H9 (cell line): ENCODE measurements around the gene ERC1. TPM values are rescaled to one million over a fixed set of nuclear protein-coding genes. Genes with fewer than 3 reads are reported as not detected.

Source experiments
- DNase-seq: peaks from one replicate; pipeline ENCODE4 v3.0.0-alpha.2; 2017
- H2AFZ ChIP-seq: one replicate; pipeline ENCODE4 v1.6.1; 2013; ENCODE audit warnings: mild to moderate bottlenecking, low read length, control low read depth, moderate library complexity
- H2AK5ac ChIP-seq: 2 replicates; pipeline ENCODE4 v1.6.1; 2013; ENCODE audit warnings: low read length, control low read depth, mixed read lengths; ENCODE audit not compliant: insufficient read length
- H2BK120ac ChIP-seq: one replicate; pipeline ENCODE4 v1.6.1; 2013; ENCODE audit warnings: low read depth, mild to moderate bottlenecking, low read length, control low read depth, inconsistent platforms; ENCODE audit not compliant: poor library complexity, severe bottlenecking
- H2BK12ac ChIP-seq: 2 replicates; pipeline ENCODE4 v1.6.1; 2013; ENCODE audit warnings: low read length, control low read depth, mixed read lengths, low read depth; ENCODE audit not compliant: insufficient read length
- H2BK15ac ChIP-seq: 2 replicates; pipeline ENCODE4 v1.6.1; 2013; ENCODE audit warnings: low read depth, low read length, control low read depth
- H2BK20ac ChIP-seq: one replicate; pipeline ENCODE4 v1.6.1; 2013; ENCODE audit warnings: low read depth, mild to moderate bottlenecking, low read length, control low read depth, inconsistent platforms; ENCODE audit not compliant: poor library complexity, severe bottlenecking
- H2BK5ac ChIP-seq: 2 replicates; pipeline ENCODE4 v1.6.1; 2013; ENCODE audit warnings: low read length, control low read depth, mixed read lengths; ENCODE audit not compliant: insufficient read length
- H3K14ac ChIP-seq: 2 replicates; pipeline ENCODE4 v1.6.1; 2013; ENCODE audit warnings: low read length, control low read depth; ENCODE audit not compliant: insufficient read depth
- H3K18ac ChIP-seq: 2 replicates; pipeline ENCODE4 v1.6.1; 2013; ENCODE audit warnings: low read depth, mild to moderate bottlenecking, mixed read lengths, low read length, control low read depth; ENCODE audit not compliant: insufficient read length
- H3K23ac ChIP-seq: 2 replicates; pipeline ENCODE4 v1.6.1; 2013; ENCODE audit warnings: low read length, control low read depth, mixed read lengths, low read depth; ENCODE audit not compliant: insufficient read length
- H3K23me2 ChIP-seq: 2 replicates; pipeline ENCODE4 v1.6.1; 2013; ENCODE audit warnings: low read depth, mild to moderate bottlenecking, mixed read lengths, low read length, control low read depth; ENCODE audit not compliant: insufficient read length, poor library complexity, severe bottlenecking
- H3K27ac ChIP-seq: 2 replicates; pipeline ENCODE4 v1.5.1; 2013; ENCODE audit warnings: low read length, control low read depth, mixed read lengths, low read depth; ENCODE audit not compliant: insufficient read length
- H3K27me3 ChIP-seq: 2 replicates; pipeline ENCODE4 v1.6.1; 2013; ENCODE audit warnings: low read length, control low read depth, inconsistent platforms; ENCODE audit not compliant: insufficient read depth
- H3K4ac ChIP-seq: 2 replicates; pipeline ENCODE4 v1.6.1; 2013; ENCODE audit warnings: low read depth, mild to moderate bottlenecking, control low read depth, inconsistent platforms, low read length, moderate library complexity
- H3K4me1 ChIP-seq: 2 replicates; pipeline ENCODE4 v1.6.1; 2013; ENCODE audit warnings: low read length, control low read depth, inconsistent platforms; ENCODE audit not compliant: insufficient read depth
- H3K4me2 ChIP-seq: 2 replicates; pipeline ENCODE4 v1.6.1; 2013; ENCODE audit warnings: low read length, control low read depth, mixed read lengths; ENCODE audit not compliant: insufficient read length, insufficient read depth
- H3K56ac ChIP-seq: 2 replicates; pipeline ENCODE4 v1.6.1; 2013; ENCODE audit warnings: low read depth, mild to moderate bottlenecking, mixed read lengths, low read length, control low read depth; ENCODE audit not compliant: insufficient read length
- H3K79me1 ChIP-seq: 2 replicates; pipeline ENCODE4 v1.6.1; 2013; ENCODE audit warnings: low read depth, mild to moderate bottlenecking, moderate library complexity, low read length, control low read depth, inconsistent platforms; ENCODE audit not compliant: insufficient read depth, poor library complexity, severe bottlenecking
- H3K79me2 ChIP-seq: 2 replicates; pipeline ENCODE4 v1.6.1; 2013; ENCODE audit warnings: low read length, control low read depth, inconsistent platforms; ENCODE audit not compliant: insufficient read depth
- H3K9ac ChIP-seq: 2 replicates; pipeline ENCODE4 v1.6.1; 2013; ENCODE audit warnings: low read length, control low read depth, mixed read lengths; ENCODE audit not compliant: insufficient read length; ENCODE audit errors: extremely low read depth
- H3K9me3 ChIP-seq: one replicate; pipeline ENCODE4 v1.6.1; 2013; ENCODE audit warnings: low read depth, low read length, inconsistent platforms; ENCODE audit not compliant: control insufficient read depth
- H3T11ph ChIP-seq: one replicate; pipeline ENCODE4 v1.6.1; 2013; ENCODE audit warnings: mild to moderate bottlenecking, low read length, control low read depth, inconsistent platforms
- H4K20me1 ChIP-seq: one replicate; pipeline ENCODE4 v1.6.1; 2013; ENCODE audit not compliant: control insufficient read depth, insufficient read length, insufficient read depth
- H4K5ac ChIP-seq: 2 replicates; pipeline ENCODE4 v1.6.1; 2013; ENCODE audit warnings: low read depth, mild to moderate bottlenecking, mixed read lengths, low read length, control low read depth; ENCODE audit not compliant: insufficient read length
- H4K8ac ChIP-seq: replicated peaks from 2 replicates; pipeline ENCODE4 v1.6.1; 2013; ENCODE audit warnings: low read length, control low read depth, mixed read lengths, low read depth; ENCODE audit not compliant: insufficient read length
- H4K91ac ChIP-seq: 2 replicates; pipeline ENCODE4 v1.6.1; 2013; ENCODE audit warnings: low read depth, mild to moderate bottlenecking, moderate library complexity, mixed read lengths, low read length, control low read depth; ENCODE audit not compliant: insufficient read length
- H3K27ac Mint-ChIP-seq, 3 experiments: 2 replicates in 2 of 3; 3 replicates in 1 of 3; pipeline ENCODE4 v1.8.0; 2020 to 2021; ENCODE audit warnings: mixed read lengths in 3 of 3, mild to moderate bottlenecking in 1 of 3, moderate library complexity in 1 of 3
- H3K27me3 Mint-ChIP-seq: 2 replicates; pipeline ENCODE4 v1.8.0; 2021; ENCODE audit warnings: low read depth, mild to moderate bottlenecking, moderate library complexity, mixed read lengths
- H3K36me3 Mint-ChIP-seq, 3 experiments: 2 replicates in 2 of 3; 3 replicates in 1 of 3; pipeline ENCODE4 v1.8.0; 2020 to 2021; ENCODE audit warnings: low read depth in 3 of 3, mixed read lengths in 3 of 3; ENCODE audit not compliant: insufficient read depth in 1 of 3
- H3K4me1 Mint-ChIP-seq, 2 experiments: 2 replicates each; pipeline ENCODE4 v1.8.0; 2020; ENCODE audit warnings: mixed read lengths in 2 of 2
- H3K4me3 Mint-ChIP-seq, 2 experiments: 2 replicates in 1 of 2; 3 replicates in 1 of 2; pipeline ENCODE4 v1.8.0; 2020 to 2021; ENCODE audit warnings: mild to moderate bottlenecking in 2 of 2, mixed read lengths in 2 of 2, moderate library complexity in 1 of 2
- H3K9me3 Mint-ChIP-seq, 2 experiments: 2 replicates in 1 of 2; 3 replicates in 1 of 2; pipeline ENCODE4 v1.8.0; 2020; ENCODE audit warnings: mild to moderate bottlenecking in 2 of 2, mixed read lengths in 2 of 2, moderate library complexity in 1 of 2
- CTCF ChIP-seq: fragments of 200-600 bp; sonication (generic); conservative IDR thresholded peaks from 3 replicates; pipeline ENCODE4 v1.8.0; 2021; ENCODE audit warnings: antibody characterized with exemption, mild to moderate bottlenecking
- WGBS: extraction: QIAGEN DNeasy Blood & Tissue Kit; methylation state at CpG from one replicate; pipeline ENCODE4 v1.1.7; 2013; ENCODE audit warnings: missing lambda C conversion rate, low lambda C conversion rate, mixed read lengths; ENCODE audit not compliant: insufficient read length; ENCODE audit errors: extremely low coverage; 5-methylcytosine and 5-hydroxymethylcytosine counted together
- total RNA-seq: library from RNA; stranded (reverse); gene quantifications from 2 replicates; pipeline ENCODE4 v1.2.1, GENCODE V29; 2021

ERC1 gene
- total RNA-seq, 1 experiment from 2014 or later, result 51.2 TPM

DNA sequence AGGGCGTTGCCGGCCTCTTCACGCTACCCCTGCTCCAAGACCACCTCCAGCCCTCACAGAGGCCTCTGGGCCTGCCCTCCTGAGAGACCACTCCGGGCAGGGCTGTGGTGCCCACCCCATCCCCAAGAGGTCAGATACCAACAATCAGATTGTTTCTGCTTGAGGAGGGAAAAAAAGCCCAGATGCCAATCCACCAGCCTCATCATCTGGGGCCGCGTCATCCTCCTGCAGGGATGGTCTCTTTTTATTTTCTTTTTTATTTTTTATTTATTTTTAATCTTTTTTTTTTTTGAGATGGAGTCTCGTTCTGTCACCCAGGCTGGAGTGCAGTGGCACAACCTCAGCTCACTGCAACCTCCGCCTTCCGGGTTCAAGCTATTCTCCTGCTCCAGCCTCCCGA is 510.0 kb downstream of the ERC1 start:
- H2AFZ ChIP-seq, result no peak overlapping the region
- H3K79me1 ChIP-seq, result no peaks in the 10 kb centered on the region
- TF ChIP-seq CTCF, result no peak
- no peaks in the 10 kb centered on the region for H4K20me1 ChIP-seq
- H2AK5ac ChIP-seq, result no peak overlapping the region
- H4K5ac ChIP-seq, result no peak overlapping the region
- H2BK15ac ChIP-seq, result no peak overlapping the region
- H3K23ac ChIP-seq, result no peak overlapping the region
- no peak overlapping the region for H3K9ac ChIP-seq
- Mint-ChIP-seq H3K4me1 (no peaks in the 10 kb centered on the region), H3K4me3 (no peak overlapping the region; a peak in 1 of 5 replicates), H3K27ac (no peak overlapping the region; a peak in 1 of 7 replicates), H3K36me3 (peaks cover 2 to 12% (median 6%) of the 10 kb centered on the region in 3 experiments; a peak in 4 of 7 replicates), H3K27me3 (no peaks in the 10 kb centered on the region; the same call in none of the 2 replicates), H3K9me3 (peaks cover 2 to 4% of the 10 kb centered on the region in 2 experiments; a peak in 3 of 5 replicates)
- H3K14ac ChIP-seq, result no peak overlapping the region
- H2BK120ac ChIP-seq, result no peak overlapping the region
- H3K79me2 ChIP-seq, result no peaks in the 10 kb centered on the region
- no peaks in the 10 kb centered on the region for H3K23me2 ChIP-seq
- no CpG with 5 or more reads among the region's 10 CpGs for WGBS
- no peak overlapping the region for H4K91ac ChIP-seq
- H2BK5ac ChIP-seq, result no peak overlapping the region
- H3K27me3 ChIP-seq, result no peaks in the 10 kb centered on the region
- DNase-seq, result no peak
- H3K56ac ChIP-seq, result no peak overlapping the region
- H3K4ac ChIP-seq, result no peak overlapping the region
- no peak overlapping the region for H3K4me2 ChIP-seq
- H3K18ac ChIP-seq, result no peak overlapping the region
- H4K8ac ChIP-seq, result no peak overlapping the region
- no peak overlapping the region for H3K27ac ChIP-seq
- H2BK12ac ChIP-seq, result no peak overlapping the region
- no peak overlapping the region for H2BK20ac ChIP-seq
- no peak overlapping the region for H3T11ph ChIP-seq
- H3K4me1 ChIP-seq, result no peaks in the 10 kb centered on the region
- H3K9me3 ChIP-seq, result no peaks in the 10 kb centered on the region
